GM21825 (cell line): ENCODE measurements around the gene DUSP14.

Experiments used
- ATAC-seq: cut with Tn5 transposase; IDR thresholded peaks from one replicate; pipeline ENCODE4 v1.9.1; 2021; ENCODE audit warnings: mild to moderate bottlenecking, moderate library complexity; ENCODE audit not compliant: unreplicated experiment

DUSP14 gene

DNA sequence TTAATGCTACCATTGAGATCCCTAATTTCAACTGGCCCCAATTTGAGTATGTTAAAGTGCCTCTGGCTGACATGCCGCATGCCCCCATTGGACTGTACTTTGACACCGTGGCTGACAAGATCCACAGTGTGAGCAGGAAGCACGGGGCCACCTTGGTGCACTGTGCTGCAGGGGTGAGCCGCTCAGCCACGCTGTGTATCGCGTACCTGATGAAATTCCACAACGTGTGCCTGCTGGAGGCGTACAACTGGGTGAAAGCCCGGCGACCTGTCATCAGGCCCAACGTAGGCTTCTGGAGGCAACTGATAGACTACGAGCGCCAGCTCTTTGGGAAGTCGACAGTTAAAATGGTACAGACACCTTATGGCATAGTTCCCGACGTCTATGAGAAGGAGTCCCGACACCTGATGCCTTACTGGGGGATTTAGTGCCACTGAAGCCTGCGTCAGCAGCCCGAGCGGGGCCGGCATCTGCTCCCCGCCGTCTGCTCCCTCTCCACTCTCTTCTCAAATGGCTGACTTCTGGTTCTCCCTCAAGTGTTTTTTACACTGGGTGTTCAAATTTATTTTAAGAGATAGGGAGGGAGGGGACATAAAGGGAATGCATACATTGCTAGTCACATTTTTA lies 22.9 kb downstream of the DUSP14 start:
- no peak for ATAC-seq

DNA sequence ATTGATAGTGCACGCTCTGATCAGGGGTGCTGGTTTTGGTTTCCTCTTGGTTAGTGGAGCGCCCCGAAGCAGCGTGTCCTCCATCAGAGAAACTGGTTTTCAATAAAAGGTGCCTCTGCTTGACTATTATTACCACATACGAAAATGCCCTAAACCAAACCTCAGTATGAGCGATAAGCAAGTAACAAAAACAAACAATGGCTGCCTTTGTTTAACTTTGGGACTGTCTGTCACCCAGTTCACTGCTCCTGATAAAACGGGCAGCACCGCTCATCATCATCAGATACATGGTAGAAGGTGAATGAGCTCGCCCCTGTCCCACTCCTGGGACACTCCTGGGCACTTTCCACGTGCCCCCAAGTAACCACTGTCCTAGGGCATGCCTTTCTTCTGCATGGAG lies 24.0 kb downstream of the DUSP14 start:
- no peak for ATAC-seq

DNA sequence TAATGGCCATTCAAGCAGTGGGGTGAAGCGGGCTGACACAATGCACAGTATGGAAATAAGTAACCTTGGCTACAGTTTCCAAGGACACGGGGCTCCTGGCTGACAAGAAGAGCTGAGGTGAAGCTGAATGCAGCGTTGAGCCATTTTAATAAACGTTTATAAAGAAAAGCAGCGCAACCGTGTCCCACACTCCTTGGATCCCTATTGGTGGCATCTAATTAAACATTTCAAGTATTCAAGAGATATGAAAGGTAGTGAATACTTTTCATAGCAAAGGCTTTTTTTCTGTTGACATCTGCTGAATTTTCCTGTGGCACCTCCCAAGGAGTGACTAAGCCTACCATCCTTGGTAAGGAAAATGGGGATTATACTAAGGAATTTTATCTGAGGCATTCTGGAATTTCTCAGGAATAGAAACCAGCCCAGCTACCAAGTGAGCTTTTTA lies 26.5 kb downstream of the DUSP14 start:
- no peak for ATAC-seq

DNA sequence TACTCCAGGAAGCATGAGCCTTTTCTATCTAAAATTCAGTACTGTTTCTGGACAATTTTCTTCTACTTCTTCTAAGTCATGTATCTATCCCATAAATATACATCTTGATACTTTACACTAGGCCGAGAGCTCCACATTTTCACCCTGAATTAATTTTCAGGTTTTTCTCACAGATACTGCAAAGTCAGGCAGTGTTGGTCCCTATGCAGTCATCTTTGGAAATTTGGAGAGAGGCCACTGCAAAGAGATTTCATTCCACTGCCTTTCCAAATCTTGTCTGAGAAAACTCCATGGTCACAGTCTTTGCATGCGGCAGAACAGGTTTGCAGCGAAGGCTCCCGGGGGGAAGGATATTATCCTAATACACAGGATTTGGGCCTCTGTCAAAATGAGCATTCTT lies 28.2 kb downstream of the DUSP14 start:
- no peak for ATAC-seq

DNA sequence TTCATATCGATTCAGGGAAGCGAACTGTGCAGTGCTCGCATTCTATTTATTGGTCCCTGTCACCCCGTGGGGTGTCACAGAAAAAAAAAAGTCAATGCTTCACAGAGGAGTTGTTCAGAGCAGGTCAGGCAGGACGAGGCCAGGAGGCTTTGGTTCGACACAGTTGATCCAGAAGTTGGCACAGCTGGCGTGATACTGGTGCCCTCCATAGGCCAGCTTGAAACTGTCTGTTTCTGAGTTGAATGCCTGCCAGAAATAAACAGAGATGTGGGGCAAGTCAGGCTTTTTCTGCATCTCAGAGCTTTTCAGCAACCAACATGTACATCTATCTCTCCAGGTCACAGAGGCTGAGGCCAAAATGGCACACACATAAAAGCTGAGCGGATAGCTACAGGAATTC lies 29.1 kb downstream of the DUSP14 start:
- no peak for ATAC-seq

DNA sequence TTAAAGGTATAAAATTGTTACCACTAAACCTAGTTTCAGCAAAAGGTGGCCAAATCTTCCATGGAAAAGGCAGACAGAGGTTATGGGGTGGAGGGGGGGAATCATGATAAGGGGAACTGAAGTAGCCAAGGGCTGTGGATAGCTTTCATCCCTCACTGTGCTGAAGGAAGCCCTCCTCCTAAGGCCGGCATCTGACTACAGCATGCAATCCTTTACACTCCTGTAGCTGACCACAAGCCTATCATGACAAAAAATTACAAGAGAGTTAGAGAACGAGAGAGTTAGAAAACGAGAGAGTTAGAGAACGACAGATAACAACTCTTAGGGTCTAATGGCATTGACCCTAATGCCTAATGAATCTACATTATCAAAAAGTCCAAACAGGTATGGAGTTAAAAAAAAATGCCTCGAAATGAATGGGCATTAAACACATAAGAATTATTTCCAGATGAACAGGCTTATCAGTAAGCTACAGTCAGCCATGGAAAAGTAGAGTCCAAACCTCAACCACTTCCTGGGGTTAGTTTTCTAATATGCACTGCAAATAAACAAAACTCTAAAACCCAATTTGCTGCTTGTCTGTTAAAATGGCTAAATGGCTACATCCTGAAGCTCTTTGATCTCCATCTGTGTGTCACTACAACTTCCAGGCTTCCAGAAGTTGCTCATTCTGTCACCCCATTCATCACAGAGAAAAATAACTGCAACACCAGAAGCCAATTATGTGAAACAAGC lies 29.7 kb downstream of the DUSP14 start:
- no peak for ATAC-seq

DNA sequence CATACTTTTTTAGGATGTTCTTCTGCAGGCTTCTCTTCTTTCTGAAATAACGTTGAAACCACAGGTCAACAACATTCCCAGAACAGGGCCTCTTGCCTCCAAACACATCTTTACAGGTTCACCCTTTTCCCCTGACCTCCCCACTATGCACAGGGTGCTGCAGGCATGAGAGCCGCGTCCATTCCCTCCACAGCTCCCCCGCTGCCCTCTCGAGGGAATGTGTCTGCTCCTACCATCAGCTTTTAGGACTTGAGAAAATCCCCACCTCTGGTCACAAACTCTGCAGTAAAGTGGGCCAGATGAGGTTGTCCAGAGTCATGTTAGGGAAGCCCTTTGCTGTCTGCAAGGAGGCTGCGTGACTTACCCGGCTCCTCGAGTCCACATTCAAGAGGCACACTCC lies 30.5 kb downstream of the DUSP14 start:
- ATAC-seq, result no peak

DNA sequence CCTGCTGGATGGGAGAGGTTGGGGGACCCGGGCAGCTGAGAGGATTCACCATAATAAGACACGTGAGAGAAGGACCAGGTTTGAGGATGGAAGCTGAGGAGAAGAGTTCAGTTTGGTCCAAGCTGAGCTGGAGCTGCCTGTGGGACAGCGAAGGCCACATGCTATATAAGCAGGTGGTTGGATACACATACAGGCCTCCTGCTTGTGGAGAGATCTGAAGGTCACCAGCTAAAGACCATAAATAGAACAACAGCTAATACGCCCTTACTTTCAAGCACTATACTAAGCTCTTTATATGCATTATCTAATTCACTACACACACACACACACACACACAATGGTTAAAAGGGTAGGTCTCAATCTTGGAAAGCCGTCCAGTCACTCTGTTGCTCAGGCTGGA lies 32.1 kb downstream of the DUSP14 start:
- no peak for ATAC-seq

DNA sequence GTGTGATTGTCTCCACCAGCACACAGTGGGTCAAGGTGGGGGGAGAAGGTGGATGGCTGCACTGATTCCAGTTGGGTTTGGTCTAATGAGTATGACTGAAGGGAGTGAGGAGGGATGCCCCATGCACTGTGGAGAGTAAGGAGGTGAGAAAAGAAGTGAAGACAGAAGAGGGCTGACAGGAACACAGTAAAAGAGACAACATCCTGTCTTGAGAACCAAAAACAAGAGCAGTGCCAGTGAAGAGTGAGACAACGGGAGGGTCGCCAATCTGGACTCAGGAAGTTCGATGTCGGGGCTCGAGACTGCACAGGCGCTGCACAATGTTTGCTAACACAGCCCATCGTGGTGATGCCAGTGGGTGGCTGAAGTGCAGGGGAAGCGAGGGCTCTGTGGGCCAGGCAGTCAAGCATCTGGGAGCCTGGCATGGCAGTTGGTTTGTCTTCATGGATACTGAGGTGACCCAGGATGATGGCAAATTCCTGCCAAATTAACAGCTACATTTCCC lies 34.1 kb downstream of the DUSP14 start:
- ATAC-seq, result no peak

DNA sequence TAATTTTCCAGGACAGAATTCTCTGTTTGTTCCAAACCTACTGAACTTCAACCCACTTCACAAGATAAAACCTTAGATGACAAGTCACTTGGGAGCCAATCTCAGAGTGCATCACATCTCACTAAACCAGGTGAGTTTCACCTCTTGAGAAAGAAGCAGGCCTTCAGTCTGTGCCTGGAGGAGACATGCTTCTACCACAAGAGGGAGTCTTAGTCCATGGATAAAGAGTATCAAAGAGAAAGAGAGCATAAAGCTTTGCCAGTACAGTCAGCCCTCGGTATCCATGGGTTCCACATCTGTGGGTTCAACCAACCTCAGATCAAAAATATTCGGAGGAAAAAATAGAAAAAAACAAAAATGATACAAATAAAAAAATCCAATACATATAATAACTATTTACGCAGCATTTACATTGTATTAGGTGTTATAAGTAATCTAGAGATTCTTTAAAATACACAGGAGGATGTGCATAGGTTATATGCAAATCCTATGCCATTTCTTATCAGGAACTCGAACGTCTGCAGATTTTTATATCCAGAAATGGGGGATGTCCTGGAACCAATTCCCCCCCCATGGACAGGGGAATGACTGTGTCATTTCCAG lies 37.7 kb downstream of the DUSP14 start:
- no peak for ATAC-seq

DNA sequence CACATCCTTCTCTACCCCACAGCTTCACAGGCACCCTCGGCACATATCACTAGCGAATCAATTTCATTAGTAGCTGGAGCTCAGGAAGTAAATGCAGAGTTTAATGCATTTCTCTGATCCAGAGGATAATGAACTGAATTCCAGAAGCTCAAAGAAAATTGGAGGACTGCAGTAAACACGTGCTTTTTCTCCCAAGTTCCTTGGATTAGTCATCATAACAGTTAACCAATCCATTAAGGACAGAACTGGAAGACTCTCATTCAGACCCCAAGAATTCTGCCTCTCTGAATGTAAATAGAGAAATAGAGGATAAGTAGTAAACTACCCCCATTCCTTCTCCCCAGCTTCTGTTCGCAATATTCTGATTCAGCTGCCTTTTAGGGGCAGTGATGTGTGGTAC lies 40.7 kb downstream of the DUSP14 start:
- no peak for ATAC-seq

DNA sequence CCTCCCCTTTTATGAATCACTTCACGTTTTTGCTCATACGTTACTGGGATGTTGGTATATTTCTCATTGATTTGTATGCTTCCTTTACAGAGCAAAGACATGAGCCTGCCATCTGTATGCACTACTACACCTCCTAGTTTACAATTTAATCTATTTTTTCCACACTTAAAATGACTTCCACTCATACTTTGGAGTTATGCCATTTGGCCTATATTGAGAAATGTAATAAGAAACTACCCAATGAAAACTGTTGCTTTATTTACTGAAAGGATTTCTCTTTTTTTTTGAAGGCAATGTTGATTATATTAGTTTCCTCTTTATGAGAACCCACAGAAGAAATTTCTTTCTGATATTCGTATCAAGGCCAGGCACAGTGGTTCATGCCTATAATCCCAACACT lies 43.1 kb downstream of the DUSP14 start:
- no peak for ATAC-seq

DNA sequence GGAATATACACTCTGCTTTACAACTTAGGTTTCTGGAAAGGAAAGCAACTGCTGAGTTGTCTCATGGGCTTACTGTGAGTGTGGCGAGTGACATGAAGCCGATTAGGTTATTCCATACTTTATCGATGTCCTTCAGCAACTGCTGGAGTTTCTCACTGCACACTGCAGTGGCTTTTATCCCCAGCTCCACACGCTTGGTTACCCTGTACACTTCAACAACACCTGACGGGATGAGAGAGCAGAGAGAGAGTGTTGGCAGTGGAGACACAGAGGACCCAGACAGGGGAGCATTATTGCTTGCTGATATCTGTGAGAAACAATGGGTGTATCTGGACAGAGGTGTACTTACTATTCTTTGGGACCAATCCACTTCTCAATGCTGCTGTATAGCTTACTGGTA lies 46.2 kb downstream of the DUSP14 start:
- ATAC-seq, result no peak

DNA sequence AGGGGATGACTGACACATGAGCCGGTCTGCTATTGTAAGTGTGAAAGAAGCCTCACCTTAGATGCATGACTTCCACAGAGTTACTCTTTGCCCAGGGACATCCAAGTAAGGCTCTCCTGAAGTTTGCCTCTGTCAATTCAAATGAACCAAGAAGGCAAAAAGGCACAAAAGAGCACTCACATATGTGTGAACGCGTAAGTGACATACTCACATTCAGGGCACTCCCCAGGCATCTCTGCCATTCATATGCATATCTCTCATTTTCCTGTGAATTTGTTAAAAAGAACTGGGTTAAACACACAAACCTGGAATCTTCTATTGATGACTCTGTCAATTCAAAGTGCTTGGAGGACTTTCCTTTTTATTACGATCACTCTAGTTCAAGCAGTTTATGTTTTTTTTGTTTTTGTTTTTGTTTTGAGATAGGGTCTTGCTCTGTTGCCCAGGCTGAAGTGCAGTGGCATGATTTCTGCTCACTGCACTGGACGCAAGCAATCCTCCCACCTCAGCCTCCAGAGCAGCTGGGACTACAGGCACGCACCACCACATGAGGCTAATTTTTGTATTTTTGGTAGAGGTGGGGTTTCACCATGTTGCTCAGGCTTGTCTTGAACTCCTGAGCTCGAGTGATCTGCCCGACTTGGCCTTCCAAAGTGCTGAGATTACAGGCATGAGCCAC lies 49.4 kb downstream of the DUSP14 start:
- no peak for ATAC-seq

DNA sequence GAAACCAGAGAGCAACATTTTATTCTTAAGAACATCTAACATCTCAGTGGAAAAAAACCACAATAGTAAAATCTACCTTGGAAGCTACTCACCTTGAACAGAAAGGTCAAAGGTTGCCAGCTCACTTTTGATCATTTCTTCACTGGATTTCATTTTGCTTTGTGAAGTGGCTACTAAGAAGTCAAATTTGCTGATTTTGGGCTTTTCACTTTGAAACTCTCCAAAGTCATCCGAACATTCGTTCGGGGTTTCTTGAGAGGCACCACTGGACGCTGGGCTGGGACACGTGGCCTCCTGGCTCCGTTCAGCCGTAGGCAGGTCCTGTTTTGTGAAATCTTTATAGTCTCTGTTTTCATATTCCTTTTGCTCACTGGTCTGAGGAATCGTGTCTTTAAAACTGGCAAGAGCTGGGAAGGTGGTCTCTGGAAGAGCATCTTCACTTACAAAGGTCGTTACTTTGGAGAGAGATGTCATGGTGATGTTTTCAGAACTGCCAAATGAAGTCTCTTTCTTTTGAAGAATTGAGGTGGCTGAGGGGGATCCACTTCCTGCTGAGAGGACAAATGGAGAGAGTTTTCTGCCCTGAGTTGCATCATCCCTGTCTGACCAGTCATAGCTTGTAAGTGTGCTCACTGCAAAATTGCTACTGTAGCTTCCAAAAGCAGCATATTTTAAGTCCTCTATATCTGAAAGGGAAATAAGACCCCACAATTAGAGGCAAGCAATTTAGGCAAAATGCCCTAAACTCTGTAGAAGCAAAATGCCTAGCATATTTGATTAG lies 52.4 kb downstream of the DUSP14 start:
- ATAC-seq, result no peak

DNA sequence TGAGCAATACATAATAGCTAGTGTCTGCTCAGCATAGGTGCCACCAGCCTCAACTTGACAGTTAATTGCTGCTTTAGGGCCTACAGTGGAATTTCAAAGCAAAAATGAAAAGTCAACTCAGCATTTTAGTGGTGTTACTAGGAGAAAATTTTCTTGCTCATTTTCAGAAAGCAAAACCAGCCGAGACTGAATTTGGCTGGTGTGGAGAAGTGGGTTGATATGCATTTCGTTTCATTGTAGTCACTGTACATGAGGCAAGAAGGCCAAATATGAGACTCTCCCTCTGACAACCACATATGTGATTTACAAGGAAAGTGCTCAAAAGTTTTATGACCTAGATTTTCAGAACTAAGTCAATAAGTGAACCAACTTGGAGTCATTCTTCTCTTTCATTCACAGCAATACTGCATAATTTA lies 54.0 kb downstream of the DUSP14 start:
- no peak for ATAC-seq

DNA sequence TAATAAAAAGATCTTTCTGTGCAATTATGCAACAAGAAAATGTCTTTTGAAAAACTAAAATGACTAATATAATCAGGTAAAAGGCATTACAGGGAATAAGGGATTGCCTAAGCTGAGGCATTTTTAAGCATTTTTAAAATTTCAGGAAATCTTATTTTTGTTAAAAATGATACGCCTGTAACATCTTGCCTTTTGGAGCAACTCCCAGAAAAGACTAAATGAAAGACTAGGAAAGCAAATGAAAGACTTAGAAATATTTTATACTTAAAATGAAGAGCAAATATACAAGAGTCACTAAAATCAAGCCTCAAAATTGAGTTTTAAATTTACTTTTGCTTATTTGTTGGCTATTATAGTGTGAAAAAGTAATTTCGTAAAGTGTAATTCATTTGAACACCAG lies 55.8 kb downstream of the DUSP14 start:
- ATAC-seq, result no peak

DNA sequence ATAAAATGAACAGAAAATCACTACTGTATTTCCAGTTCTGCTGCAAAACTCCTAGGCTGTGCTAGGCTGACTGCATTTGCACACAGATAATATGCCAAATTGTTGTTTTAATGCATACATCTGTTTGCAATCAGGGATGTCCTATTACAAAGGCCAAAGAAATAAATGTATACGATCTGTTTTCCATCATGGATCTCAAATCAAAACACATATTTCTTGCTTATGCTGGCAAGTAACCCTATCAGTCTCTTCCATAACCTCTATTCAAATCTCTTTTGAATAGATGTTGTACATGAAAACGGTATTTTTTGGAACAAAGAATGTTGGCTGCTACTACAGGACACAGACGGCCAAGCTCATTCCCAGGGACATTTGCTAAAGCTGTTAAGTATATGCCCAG lies 56.6 kb downstream of the DUSP14 start:
- ATAC-seq, result no peak

DNA sequence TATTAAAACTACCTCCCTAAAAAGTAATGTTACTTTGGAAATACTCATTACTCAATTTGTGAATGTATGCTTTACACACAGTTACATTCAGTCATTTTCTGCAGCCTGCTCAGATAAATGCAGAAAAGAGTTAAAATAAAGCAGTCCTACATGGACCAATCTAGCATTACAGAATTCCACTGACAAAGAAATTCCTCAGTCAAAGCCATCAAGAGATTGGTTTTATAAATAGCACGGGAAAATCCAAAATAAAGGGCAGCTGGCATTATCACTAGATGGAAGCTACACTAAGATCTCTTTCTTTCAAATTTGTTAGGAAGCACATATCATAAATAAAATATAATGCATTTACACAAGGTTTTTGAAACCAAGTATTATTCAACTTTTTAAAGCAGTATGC lies 58.3 kb downstream of the DUSP14 start:
- no peak for ATAC-seq

DNA sequence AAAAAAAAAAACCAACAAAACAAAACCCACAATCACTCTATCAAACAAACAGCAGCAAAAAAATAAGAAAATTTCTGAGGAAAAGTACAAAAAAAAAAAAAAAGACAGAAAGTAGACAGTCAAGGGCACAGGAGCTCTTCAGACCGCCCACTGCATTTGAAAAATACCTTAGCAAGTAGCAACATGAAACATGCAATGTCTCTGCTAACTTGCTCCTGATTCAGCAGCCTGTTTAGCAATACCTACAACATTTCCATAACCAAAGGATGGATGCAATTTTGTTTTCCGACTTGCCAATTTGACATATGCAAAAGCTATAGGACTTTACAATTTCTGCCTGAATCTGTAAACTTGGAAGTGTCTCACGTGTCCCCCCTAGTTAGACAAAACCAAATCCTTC lies 62.1 kb downstream of the DUSP14 start:
- ATAC-seq, result no peak

DNA sequence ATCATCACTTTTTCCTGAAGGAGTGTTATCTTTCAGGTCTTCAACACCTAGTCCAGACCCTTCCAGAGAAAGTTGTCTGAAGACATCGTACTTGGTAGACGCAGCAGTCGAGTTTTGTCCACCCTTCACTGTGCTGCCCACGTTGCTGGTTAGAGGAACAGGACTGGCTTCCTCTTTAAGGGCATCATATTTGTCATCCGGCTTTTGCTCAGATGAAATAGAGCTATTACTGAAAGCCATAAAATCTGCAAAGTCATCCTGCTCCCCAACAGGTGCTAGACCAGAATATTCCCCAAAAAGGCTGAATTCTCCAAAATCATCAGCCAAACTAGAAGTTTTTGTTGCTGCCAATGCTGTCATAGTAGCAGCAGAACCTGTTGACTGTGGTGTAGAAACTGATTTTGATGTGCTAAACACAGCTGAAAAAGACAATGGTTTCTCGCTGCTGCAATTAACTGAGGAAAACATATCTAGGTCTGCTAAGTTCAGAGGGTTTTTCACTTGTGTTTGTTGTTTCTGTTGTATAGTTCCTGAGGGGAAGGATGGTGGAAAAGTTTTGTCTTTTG lies 63.8 kb downstream of the DUSP14 start:
- no peak for ATAC-seq
